HepG2 (cell line): ENCODE measurements around the gene RBM12. TPM values are rescaled to one million over a fixed set of nuclear protein-coding genes. Genes with fewer than 3 reads are reported as not detected.

Source experiments
- CCAR2 ChIP-seq: fragments of 200-400 bp; formaldehyde crosslinking; optimal IDR thresholded peaks from 2 replicates; pipeline ENCODE3; 2018; ENCODE audit warnings: low read depth, mild to moderate bottlenecking, low read length, moderate library complexity
- FIP1L1 ChIP-seq: fragments of 200-400 bp; formaldehyde crosslinking; IDR thresholded peaks from 2 replicates; pipeline ENCODE4 v1.6.1; 2018; ENCODE audit warnings: low read depth, mild to moderate bottlenecking, low read length, moderate library complexity, borderline replicate concordance; ENCODE audit not compliant: insufficient read depth
- LBX2 ChIP-seq: sonication (generic); formaldehyde crosslinking; IDR thresholded peaks from 2 replicates; pipeline ENCODE4 v1.5.0; 2020; ENCODE audit warnings: missing genetic modification reagents, mild to moderate bottlenecking, borderline replicate concordance
- MAFK ChIP-seq, 2 experiments: IDR thresholded peaks in 1 of 2; conservative IDR thresholded peaks in 1 of 2; 2 replicates each; pipeline ENCODE4 v1.6.1; 2011; ENCODE audit warnings: improper control_type of control experiment in 2 of 2, low read length in 2 of 2
- MBD4 ChIP-seq: IDR thresholded peaks from 2 replicates; pipeline ENCODE4 v1.6.1; 2012; ENCODE audit warnings: low read length, inconsistent platforms, borderline replicate concordance
- NPAS2 ChIP-seq: sonication (generic); formaldehyde crosslinking; IDR thresholded peaks from 2 replicates; pipeline ENCODE4 v1.8.0; 2022; ENCODE audit warnings: mild to moderate bottlenecking, missing genetic modification reagents, borderline replicate concordance
- POLR2G ChIP-seq: fragments of 200-400 bp; formaldehyde crosslinking; IDR thresholded peaks from 2 replicates; pipeline ENCODE4 v1.6.1; 2018; ENCODE audit warnings: mild to moderate bottlenecking, low read depth, low read length, moderate library complexity
- PRDM10 ChIP-seq: sonication (generic); formaldehyde crosslinking; IDR thresholded peaks from 2 replicates; pipeline ENCODE4 v1.4.0; 2020; ENCODE audit warnings: low read depth, missing genetic modification reagents
- RARG ChIP-seq: sonication (generic); formaldehyde crosslinking; IDR thresholded peaks from 2 replicates; pipeline ENCODE4 v1.4.0; 2020; ENCODE audit warnings: low read depth, mild to moderate bottlenecking, missing genetic modification reagents
- ZBTB38 ChIP-seq: sonication (generic); formaldehyde crosslinking; IDR thresholded peaks from 2 replicates; pipeline ENCODE4 v1.5.1; 2020; ENCODE audit warnings: mild to moderate bottlenecking, missing genetic modification reagents
- ZFP82 ChIP-seq: sonication (generic); formaldehyde crosslinking; IDR thresholded peaks from 2 replicates; pipeline ENCODE4 v1.5.1; 2020; ENCODE audit warnings: mild to moderate bottlenecking, missing genetic modification reagents, borderline replicate concordance
- ZNF232 ChIP-seq: sonication (generic); formaldehyde crosslinking; IDR thresholded peaks from 2 replicates; pipeline ENCODE4 v1.4.0; 2020; ENCODE audit warnings: missing genetic modification reagents, borderline replicate concordance
- ZNF33A ChIP-seq: sonication (generic); formaldehyde crosslinking; IDR thresholded peaks from 2 replicates; pipeline ENCODE4 v1.5.1; 2020; ENCODE audit warnings: missing genetic modification reagents, mild to moderate bottlenecking, moderate library complexity, borderline replicate concordance
- ZNF577 ChIP-seq: sonication (generic); formaldehyde crosslinking; IDR thresholded peaks from 2 replicates; pipeline ENCODE4 v1.4.0; 2020; ENCODE audit warnings: mild to moderate bottlenecking, low read depth, missing genetic modification reagents, borderline replicate concordance
- ZNF761 ChIP-seq: sonication (generic); formaldehyde crosslinking; conservative IDR thresholded peaks from 2 replicates; pipeline ENCODE4 v1.4.0; 2020; ENCODE audit warnings: mild to moderate bottlenecking, missing genetic modification reagents
- ZNF768 ChIP-seq: sonication (generic); formaldehyde crosslinking; IDR thresholded peaks from 2 replicates; pipeline ENCODE4 v1.4.0; 2020; ENCODE audit warnings: missing genetic modification reagents
- polyA plus RNA-seq, 8 experiments: library from polyadenylated mRNA; depleted of rRNA in 3 of 8; stranded (reverse) in 7 of 8; unstranded in 1 of 8; fragments of >200 nt; fragmentation: Illumina TruSeq in 4 of 8; extraction: Trizol in 4 of 8; gene quantifications; 2 replicates each; pipeline versions ENCODE4 v1.2.1 to v1.2.3, GENCODE V29; 2011 to 2016; ENCODE audit warnings: low read depth in 4 of 8, missing spikeins in 1 of 8, mixed read lengths in 1 of 8; ENCODE audit not compliant: insufficient read depth in 1 of 8
- total RNA-seq, 5 experiments: library from RNA; depleted of rRNA; stranded (reverse); fragments of >200 nt; fragmentation: Illumina TruSeq; extraction: Trizol; gene quantifications; 2 replicates each; pipeline ENCODE4 v1.2.3, GENCODE V29; 2016; ENCODE audit warnings: low read depth in 1 of 5
- TF ChIP-seq, protein P1 (sequence below): sonication (generic); formaldehyde crosslinking; IDR thresholded peaks from 2 replicates; pipeline ENCODE4; 2020; ENCODE audit warnings: missing genetic modification reagents, mild to moderate bottlenecking, borderline replicate concordance

RBM12 gene
- total and polyA plus RNA-seq, 2 of the 13 experiments (the other 11 are each of a cell fraction or from before 2014, with no cell fraction given), result 97.9 to 104 TPM

GRCh38 chr20:35637276-35637675, 27.4 kb downstream of the RBM12 start (continued):
- TF ChIP-seq ZNF577 (no peak), MAFK (conservative IDR thresholded peaks at IDR 0.05 in 1 of 2, IDR thresholded peaks at IDR 0.05 in 1 of 2; ENCODE audit: low read length in 2 of 2) (no peak), RARG (CRISPR knock-in tag) (no peak), PRDM10 (CRISPR knock-in tag) (no peak), MBD4 (0 out of 2 replicates have a peak, but pooled peaks have one; percentile 16), ZNF761 (no peak), NPAS2 (CRISPR knock-in tag) (no peak), ZNF33A (CRISPR knock-in tag) (no peak), FIP1L1 (no peak), CCAR2 (no peak), LBX2 (CRISPR knock-in tag) (no peak), ZNF232 (CRISPR knock-in tag) (no peak), ZBTB38 (CRISPR knock-in tag) (no peak), ZFP82 (CRISPR knock-in tag) (no peak), ZNF768 (no peak), POLR2G (no peak)
- TF ChIP-seq, protein P1, sequence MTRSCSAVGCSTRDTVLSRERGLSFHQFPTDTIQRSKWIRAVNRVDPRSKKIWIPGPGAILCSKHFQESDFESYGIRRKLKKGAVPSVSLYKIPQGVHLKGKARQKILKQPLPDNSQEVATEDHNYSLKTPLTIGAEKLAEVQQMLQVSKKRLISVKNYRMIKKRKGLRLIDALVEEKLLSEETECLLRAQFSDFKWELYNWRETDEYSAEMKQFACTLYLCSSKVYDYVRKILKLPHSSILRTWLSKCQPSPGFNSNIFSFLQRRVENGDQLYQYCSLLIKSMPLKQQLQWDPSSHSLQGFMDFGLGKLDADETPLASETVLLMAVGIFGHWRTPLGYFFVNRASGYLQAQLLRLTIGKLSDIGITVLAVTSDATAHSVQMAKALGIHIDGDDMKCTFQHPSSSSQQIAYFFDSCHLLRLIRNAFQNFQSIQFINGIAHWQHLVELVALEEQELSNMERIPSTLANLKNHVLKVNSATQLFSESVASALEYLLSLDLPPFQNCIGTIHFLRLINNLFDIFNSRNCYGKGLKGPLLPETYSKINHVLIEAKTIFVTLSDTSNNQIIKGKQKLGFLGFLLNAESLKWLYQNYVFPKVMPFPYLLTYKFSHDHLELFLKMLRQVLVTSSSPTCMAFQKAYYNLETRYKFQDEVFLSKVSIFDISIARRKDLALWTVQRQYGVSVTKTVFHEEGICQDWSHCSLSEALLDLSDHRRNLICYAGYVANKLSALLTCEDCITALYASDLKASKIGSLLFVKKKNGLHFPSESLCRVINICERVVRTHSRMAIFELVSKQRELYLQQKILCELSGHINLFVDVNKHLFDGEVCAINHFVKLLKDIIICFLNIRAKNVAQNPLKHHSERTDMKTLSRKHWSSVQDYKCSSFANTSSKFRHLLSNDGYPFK (CRISPR knock-in tag), result no peak
- TF ChIP-seq, all 625 proteins: peak for 4
